Nucleus accumbens (tissue), 56 donors: ENCODE data around the gene POFUT1.
"Not testable (repeated sequence)": the region's sequence is repeated elsewhere in the genome, so short reads cannot be mapped to it uniquely, and the experiment has no call there.

ENCODE experiments used
- DNase-seq, 56 donors: peaks; one replicate each; lab custom pipeline; 2025; lab: John Stamatoyannopoulos, UW

The POFUT1 gene

DNA sequence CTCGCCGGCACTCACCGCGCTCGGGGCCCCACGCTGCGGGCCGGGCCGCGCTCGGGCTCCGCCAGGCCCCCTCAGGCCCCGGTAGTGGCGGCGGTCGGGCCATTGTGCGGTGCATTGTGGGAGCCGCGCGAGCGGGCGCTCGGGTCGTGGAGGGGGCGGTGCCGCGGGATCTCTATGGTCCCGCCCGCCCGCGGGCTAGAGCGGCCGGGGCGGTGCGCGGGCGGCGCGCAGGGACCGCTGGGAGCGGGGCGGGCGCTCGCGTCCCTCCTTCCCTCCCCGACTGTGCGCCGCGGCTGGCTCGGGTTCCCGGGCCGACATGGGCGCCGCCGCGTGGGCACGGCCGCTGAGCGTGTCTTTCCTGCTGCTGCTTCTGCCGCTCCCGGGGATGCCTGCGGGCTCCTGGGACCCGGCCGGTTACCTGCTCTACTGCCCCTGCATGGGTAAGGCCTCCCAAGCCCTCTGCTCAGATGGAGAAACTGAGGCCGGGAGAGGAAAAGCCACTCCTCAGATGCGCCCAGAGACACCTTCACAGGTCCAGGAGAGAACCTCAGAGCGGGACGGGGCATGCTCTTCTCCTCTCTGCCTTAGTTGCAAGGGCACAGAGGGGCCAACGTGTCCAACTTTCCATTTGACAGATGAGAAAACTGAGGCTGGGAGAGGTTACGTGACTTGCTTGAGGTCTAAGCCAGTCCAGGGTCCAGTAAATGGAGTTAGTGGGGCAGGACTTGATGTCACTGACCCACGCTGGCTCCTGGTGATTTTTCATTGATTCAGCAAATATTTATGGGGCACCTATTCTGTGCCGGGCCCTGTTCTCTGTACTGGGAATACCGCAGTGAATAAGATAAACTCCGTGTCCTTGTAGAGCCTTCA lies at the start of gene POFUT1, which contains the start of gene PLAGL2:
Gene POFUT1 (plus strand): TSS at position 255 of the 873 bp plus-strand sequence. CDS start 62 bp downstream, at position 317.
Gene PLAGL2 (minus strand): TSS at position 118 of the 873 bp plus-strand sequence. CDS start 5,565 bp downstream, outside the sequence.
- DNase-seq: peak in 54 of 56 donors; percentile 36 to 93 (median 79)

DNA sequence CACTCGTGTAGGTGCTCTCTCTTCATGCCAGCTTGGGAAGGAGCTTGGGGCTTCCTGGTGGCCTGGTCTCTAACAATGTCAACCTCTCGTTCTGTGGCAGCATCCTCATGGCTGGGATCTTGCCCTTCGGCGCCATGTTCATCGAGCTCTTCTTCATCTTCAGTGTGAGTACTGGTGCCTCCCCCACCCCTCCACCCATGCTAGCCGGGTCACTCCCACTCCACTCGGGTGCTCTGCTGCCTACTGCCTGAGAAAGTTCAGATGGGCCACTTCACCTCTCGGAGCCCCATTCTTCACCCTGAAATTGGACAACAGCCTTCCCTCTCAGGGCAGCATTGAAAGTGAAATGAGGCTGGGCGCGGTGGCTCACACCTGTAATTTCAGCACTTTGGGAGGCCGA lies 49.3 kb upstream of the POFUT1 start:
- no peak for DNase-seq

DNA sequence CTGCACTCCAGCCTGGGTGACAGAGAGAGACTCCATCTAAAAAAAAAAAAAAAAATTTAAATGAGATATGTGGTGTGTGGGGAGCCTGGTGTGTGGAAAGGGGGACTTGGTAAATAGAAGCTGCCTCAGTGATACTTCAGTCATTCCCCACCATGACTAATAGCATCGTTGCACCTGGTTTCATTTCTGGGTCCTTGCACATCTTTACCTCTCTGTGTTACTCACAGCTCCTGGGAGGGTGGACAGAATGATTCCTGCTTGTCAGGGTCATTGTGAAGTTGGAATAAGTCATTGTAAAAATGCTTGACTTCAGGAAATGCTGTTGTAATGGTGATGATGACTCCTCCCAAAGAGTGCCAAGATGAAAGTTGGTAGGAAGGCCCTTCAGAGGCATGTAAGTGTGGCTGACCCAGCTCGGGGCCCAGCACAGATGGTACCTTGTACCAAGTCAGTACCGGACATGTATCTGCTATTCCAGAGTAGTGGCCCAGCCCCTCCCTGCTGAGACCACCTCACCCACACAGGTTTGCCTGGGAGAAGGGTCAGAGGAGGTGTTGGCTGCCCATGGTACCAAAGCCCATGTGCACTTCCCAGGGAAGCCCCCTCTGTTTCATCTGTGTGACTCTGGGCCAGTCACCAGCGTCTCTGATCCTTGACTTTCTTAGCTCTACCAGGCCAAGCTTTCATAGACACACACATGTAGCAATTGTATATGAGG lies 48.6 kb upstream of the POFUT1 start:
- DNase-seq: no peak

DNA sequence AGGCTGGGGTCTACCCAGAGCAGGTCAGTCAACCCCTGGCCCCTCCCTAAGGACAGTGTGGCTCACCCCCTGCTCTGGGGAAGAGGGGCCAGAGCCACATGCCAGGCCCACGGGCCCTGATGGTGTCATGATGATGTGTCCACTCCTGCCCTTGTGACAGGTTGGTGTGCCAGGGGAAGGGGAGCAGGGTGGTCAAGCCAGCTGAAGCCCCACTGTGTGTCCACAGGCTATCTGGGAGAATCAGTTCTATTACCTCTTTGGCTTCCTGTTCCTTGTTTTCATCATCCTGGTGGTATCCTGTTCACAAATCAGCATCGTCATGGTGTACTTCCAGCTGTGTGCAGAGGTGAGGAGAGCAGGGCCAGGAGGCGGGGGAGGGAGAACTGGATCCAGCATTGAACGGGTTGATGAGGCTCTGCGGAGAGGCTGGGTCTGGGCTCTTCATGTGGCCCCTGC lies 47.9 kb upstream of the POFUT1 start:
- DNase-seq: no peak

DNA sequence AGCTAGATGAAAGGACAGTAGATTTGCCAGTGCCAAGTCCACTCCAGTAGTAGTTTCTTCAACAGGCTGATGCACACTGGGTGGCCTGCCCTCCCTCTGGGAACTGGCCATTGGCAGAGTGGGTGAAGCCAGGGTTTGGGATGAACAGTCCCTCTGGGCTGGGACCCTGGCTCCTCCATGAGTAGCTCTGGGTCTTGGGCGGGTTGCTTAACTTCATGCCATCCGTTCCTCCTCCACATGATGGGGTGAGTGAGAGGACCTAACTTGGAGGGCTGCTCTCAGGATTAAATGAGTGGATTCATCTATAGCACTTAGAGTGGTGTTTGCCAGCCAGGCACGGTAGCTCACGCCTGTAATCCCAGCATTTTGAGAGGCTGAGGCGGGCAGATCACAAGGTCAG lies 47.3 kb upstream of the POFUT1 start:
- no peak for DNase-seq

DNA sequence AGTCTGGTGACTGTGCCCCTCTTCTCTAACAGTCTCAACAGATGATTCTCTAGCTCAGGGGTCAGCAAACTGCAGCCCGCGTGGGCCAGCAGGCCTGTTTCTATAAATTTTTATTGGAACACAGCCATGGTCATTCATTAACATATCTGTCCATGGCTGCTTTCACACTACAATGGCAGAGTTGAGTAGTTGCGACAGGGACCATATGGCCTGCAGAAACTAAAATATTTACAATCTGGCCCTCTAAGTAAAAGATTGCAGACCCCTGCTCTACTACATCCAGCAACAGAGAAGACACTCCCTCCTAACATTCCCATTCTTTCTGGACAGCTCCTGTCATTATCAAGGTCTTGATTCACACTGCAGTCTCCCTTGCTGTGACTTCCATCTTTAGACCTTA lies 45.3 kb upstream of the POFUT1 start:
- DNase-seq: no peak

DNA sequence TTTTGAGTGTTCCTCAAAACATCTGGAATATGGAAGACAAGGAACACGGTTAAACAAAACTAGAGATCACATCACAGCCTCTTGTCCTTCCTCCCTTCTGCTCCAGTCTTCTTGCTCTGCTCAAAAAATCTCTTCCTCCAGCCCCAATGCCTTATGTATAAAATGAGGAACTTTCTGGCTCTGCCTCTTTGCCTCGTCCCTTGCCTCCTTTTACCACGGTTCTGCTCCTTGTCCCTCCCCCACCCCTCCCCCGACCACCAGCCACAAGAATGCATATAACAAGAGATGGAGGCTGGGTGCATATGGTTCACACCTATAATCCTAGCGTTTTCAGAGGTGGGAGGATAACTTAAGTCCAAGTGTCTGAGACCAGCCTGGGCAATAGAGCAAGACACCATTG lies 43.7 kb upstream of the POFUT1 start:
- DNase-seq: no peak

DNA sequence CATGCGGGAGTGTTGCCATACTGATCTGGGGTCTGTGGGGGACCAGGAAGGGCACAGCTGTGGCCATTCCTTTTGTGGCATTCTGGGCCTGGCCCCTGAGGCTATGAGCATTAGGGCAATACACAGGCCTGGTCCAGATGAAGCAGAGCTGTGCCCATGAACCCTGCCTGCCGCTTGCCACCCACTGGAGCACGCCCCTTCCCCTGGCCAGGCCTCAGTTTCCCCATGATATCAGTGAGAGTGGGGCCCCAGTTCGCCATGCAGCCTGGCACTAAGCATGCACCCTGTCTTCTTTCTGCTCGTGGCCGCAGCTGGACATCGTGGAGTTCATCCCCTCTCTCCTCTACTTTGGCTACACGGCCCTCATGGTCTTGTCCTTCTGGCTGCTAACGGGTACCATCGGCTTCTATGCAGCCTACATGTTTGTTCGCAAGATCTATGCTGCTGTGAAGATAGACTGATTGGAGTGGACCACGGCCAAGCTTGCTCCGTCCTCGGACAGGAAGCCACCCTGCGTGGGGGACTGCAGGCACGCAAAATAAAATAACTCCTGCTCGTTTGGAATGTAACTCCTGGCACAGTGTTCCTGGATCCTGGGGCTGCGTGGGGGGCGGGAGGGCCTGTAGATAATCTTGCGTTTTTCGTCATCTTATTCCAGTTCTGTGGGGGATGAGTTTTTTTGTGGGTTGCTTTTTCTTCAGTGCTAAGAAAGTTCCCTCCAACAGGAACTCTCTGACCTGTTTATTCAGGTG lies 42.5 kb upstream of the POFUT1 start:
- DNase-seq: peak in 4 of 56 donors; percentile 5 to 27 (median 11)

DNA sequence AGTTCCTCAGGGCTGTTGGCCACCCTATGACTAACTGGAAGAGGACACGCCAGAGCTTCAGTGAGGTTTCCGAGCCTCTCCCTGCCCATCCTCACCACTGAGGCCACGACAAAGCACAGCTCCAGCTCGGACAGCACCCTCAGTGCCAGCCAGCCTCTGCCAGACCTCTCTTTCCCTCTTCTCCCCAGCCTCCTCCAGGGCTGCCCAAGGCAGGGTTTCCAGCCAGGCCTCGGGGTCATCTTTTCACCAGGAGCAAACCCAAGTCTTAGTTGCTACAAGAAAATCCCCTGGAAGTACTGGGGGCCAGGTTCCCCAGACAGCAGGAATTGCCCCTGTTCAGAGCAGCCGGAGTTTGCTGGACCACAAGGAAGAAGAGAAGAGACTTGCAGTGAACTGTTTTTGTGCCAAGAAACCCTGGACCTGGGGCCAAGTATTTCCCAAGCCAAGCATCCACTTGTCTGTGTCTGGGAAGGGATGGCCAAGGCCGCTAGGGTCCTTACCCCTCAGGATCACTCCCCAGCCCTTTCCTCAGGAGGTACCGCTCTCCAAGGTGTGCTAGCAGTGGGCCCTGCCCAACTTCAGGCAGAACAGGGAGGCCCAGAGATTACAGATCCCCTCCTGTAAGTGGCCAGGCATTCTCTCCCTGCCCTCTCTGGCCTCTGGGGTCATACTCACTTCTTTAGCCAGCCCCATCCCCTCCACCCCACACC lies 41.7 kb upstream of the POFUT1 start:
- no peak for DNase-seq

DNA sequence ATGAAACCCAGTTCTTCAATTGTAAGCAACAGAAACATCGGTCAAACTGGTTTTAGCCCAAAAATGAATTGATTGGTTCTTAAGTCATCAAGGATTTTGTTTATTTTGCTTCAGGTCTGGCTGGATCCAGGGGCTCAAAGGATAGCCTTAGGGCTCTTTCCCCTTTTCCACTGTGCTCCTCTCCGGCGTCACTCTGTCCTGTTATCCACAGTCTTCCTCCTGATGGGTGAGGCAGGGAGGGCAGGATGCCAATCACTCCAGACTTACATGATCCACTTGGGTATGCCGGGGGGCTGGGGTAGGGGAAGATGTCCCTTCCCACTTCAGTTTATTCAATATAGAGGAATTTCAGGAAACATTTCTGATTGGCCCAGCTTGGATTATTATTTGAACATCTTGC lies 40.1 kb upstream of the POFUT1 start:
- no peak for DNase-seq

DNA sequence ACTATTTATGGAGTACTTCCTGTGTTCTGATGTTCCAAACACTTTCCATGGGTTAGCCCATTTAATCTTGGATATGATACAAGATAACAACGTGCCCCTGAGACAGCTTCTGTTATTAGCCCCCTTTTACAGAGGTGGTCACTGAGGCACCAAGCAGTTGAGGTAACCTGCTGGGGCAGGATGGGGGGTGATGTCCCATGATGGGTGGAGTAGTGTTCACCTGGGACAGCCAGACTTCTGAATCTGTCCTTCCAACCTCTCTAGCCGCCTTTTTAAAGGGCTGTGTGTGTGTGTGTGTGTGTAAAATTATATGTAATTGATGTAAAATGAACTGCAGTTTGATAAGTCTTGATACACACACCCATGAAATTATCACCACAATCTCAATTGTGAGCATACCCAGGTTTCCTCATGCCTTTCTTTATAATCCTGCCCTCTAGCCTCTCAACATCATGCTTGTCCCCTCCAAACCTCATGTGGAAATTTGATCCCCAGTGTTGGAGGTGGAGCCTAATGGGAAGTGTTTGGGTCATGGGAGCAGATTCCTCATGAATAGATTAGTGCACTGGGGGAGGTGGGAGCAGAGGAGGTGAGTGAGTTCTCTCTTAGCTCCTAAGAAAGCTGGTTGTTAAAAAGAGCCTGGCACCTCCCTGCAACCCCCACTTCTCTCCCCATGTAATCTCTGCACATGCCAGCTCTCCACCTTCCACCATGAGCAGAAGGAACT lies 39.3 kb upstream of the POFUT1 start:
- DNase-seq: no peak

DNA sequence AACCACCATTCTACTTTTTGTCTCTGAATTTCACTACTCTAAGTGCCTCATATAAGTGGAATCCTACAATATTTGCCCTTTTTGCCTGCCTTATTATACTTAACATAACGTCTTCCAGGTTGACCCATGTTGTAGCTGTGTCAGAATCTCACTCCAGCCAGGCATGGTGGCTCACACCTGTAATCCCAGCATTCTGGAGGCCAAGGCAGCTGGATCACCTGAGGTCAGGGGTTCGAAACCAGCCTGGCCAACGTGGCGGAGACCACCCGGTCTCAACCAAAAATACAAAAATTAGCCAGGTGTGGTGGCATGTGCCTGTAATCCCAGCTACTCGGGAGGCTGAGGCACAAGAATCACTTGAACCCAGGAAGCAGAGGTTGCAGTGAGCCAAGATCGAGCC lies 30.0 kb upstream of the POFUT1 start:
- DNase-seq: not testable (repeated sequence)

DNA sequence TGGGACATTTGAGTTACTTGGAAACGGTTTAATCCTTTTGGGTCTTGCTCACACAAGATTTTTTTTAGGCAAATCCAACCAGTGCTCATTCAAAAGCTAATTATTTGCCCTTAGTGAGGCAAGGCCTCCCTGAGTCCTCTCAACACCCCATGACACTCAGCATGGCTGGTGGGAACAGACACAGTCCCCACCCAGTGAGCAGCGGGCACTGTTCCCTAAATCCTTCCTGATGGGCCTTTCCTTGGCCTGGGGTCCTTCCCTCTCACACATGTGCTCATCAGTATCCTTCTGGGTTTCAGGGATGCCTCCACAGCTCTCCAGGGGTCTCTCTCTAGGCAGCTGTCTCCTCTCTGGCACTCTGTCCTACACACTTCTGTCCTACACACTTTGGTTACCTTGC lies 28.2 kb upstream of the POFUT1 start:
- no peak for DNase-seq

DNA sequence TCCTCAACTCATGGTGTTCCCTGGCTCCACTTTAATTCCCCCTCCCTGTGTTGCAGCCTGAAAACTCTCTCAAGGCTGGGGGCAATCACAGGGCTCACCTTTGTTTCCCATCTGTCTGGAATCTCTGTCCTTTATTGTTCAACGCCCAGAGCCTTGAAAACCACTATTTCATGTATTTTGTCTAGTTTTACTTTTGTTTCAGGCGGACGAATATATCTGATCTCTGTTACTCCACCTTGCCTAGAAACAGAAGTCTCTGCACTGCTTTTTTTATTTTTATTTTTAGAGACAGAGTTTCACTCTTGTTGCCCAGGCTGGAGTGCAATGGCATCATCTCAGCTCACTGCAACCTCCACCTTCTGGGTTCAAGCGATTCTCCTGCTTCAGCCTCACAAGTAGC lies 27.7 kb upstream of the POFUT1 start:
- no peak for DNase-seq

DNA sequence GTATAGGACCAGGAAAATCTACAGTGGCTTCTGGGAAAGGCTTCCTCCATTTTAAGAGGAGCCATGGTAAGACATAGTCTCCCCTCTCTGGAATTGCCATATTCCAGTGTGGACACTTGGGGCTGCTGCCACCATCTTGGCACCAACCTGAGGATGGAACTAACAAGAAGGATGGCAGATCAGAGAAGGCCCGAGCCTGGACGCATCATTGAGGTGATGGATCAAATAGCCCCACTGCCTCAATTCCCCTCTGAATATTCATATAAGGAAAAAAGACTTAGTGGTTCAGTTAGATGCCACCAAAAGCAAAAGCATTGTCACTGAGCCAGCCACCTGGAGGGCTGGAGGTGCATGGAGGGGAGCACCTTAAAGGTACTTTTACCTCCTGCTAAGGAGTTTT lies 26.1 kb upstream of the POFUT1 start:
- DNase-seq: no peak

DNA sequence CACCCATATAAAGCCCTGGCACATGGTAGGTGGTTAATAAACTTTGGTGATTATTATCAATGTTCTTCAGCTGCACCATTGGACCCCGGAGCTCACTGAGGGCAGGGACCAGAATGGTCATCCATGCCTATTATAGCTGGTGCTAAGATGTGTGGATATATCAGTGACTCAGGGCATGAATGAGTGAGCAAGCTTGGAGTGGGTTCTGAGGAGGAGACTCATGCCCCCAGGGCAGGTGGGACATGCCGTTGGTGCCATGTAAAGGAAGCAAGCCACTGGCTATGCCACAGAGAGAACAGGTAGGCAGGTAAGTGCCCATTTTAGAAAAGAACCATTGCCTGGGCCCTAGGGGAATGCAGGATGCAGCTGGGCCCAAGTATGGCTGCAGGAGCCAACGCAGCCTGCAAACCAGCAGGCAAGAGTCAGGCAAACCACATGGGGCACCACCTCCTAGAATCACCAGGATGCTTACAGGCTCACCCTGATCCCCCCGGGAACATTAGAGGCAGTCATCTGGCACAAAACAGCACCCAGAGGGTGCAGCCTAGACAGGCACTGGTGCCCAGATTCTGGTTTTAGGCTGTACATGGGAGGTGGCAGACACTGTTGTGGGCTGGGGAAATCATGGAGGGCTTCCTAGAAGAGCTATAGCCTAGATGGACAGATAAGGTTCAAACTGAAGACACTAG lies 23.6 kb upstream of the POFUT1 start:
- no peak for DNase-seq

DNA sequence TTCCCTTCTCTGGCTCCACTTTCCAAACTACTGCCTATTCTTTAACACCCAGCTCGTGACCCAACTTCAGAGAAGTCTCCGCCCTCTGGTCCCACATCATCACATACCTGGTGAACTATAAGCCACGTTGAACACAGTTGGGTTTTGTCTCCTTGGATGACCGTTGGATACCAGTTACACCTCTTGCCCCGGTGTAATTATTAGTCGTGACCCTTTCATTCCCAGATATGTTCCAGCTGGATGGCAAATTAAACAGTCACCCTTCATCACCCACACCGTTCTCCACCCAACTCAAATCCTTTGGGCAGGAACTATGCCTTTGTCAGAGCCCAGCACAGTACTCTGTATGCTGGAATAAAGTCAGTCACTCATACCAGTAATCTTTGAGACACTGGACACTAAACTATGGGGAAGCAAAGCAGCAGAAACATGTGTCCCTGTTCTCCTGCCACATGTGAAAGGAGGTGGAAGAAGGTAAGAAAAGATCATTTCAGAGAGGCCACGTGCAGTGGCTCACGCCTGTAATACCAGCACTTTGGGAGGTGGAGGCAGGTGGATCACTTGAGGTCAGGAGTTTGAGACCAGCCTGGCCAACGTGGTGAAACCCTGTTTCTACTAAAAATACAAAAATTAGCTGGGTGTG lies 22.6 kb upstream of the POFUT1 start:
- no peak for DNase-seq

DNA sequence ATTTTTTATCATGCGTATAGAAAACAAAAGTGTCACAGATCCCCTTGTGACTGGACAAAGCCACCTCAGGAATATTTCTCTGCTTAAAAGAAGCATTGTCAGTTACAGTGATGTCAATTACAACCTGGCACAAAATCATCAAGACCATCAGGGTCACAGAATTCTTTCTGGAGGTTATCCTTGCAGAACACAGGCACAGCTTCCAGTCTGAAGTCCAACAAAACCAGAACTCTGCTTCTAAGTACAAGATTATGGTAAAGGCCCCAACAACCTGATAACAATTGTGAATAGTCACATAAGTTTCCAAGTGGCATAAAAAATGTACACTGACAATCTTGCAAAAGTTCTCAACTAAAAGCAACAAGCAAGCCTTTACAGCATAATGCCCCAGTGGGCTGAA lies 21.2 kb upstream of the POFUT1 start:
- no peak for DNase-seq
